Kidney capillary endothelial cell (primary cell): Measurements from ENCODE around the gene GRID2IP.

Source experiments
- DNase-seq: peaks from one replicate; pipeline ENCODE4 v3.0.0-alpha.2; 2018; ENCODE audit warnings: low spot score

GRID2IP gene

GRCh38 chr7:6562106-6562505 is 10.8 kb upstream of the GRID2IP start:
- no peak for DNase-seq

- no peak for DNase-seq
Observed at GRCh38 chr7:6559896-6560295, 8.6 kb upstream of the GRID2IP start.

DNA sequence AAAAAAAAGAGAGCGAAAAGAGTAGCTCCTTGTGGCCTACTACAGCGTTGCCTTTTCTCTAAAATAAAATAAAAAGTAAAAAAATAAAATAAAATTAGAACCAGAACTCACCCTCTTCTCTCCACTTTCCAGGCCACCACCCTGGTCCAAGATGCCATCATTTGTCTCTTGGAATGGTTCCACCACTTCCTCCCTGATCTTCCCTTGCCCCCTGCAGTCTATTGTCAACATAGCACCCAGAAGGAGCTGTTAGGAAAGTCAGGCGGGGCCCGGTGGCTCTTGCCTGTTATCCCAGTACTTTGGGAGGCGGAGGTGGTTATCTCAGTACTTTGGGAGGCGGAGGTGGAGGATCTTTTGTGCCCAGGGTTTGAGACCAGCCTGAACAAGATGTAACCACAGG is 7.6 kb upstream of the GRID2IP start:
- peak; percentile 43 for DNase-seq

- DNase-seq: no peak
Observed at GRCh38 chr7:6556196-6556595, 4.9 kb upstream of the GRID2IP start.

- DNase-seq: no peak
Observed at GRCh38 chr7:6554848-6555247, 3.6 kb upstream of the GRID2IP start.

- DNase-seq: no peak
Observed at GRCh38 chr7:6553448-6554044, 2.3 kb upstream of the GRID2IP start.

GRCh38 chr7:6547400-6547799 is 3.9 kb downstream of the GRID2IP start:
- no peak for DNase-seq

- no peak for DNase-seq
Observed at GRCh38 chr7:6546498-6547251, 4.6 kb downstream of the GRID2IP start.

- no peak for DNase-seq
Observed at GRCh38 chr7:6545398-6546126, 5.7 kb downstream of the GRID2IP start.

- no peak for DNase-seq
Observed at GRCh38 chr7:6542368-6542767, 8.9 kb downstream of the GRID2IP start.

- no peak for DNase-seq
Observed at GRCh38 chr7:6536262-6537260, 14.7 kb downstream of the GRID2IP start.

DNA sequence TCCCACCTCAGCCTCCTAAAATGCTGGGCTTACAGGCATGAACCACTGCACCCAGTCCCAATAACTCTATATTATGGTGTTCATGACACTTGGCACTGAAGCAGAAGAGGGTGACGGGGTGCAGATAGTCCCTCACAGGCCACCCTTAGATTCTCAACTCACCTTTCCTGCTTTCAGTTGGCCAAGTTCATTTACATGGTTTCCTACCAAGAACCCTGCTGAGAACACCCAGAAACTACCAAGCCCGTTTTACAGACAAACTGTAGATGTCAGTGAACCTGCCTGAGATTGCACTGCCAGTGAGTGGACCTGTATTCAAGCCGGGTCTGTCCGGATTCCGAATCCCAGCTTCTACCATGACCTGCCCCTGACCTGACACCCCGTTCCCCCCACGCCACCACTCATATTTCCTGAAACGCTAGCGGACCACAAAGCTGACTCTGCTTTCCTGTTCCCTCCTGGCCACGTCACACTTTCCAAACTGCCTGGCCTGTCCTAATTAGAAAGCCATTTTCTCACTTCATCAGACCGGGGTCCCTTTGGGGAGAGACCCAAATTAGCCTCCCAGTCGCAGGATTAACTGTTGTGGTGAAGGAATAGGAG is 17.3 kb downstream of the GRID2IP start:
- DNase-seq: no peak

DNA sequence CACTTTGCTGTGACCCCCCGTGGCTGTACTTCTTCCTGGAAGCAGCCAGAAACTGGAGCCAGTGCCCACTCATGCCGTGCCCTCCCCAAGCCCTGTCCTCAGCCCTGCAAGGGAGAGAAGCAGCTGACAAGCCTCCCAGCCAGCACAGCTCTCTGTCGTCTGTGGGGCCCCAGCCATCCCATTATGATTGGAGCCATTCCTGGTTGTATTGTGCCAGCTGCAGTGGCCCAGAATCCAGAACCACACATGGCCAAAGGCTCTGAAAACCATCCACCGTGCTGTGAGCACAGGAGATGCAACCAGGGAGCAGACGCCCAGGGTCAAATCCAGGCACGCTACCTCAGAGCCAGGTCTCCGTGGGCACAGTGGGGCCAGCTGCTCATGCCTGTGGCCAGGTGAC is 18.7 kb downstream of the GRID2IP start:
- DNase-seq: no peak

GRCh38 chr7:6531492-6532279 is 19.6 kb downstream of the GRID2IP start:
- no peak for DNase-seq

GRCh38 chr7:6530626-6531491 is 20.4 kb downstream of the GRID2IP start:
- DNase-seq: no peak

DNA sequence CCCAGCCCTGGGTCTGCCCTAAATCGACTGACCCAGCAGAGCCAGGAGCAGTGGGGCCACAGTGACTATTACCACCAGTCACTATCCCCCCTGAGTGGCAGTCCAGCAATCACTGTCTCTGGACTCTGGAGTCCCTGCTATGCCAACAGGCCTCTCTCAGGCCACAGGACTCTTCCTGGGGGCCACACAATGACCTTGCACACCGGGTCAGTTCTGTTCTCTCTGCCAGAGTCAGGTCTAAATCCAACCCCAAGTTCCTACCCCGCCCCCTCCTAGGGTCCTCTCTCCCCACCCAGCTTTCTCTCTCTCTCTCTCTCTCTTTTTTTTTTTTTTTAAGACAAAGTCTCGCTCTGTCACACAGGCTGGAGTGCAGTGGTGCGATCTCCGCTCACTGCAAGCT is 21.6 kb downstream of the GRID2IP start:
- DNase-seq: no peak

- DNase-seq: no peak
Observed at GRCh38 chr7:6528401-6529130, 22.7 kb downstream of the GRID2IP start.

- DNase-seq: no peak
Observed at GRCh38 chr7:6526997-6527378, 24.3 kb downstream of the GRID2IP start.
